Hepatocyte (in vitro differentiated cells): Measurements from ENCODE around the gene FAM90A1.
"Not testable (repeated sequence)": the region's sequence is repeated elsewhere in the genome, so short reads cannot be mapped to it uniquely, and the experiment has no call there.

ENCODE experiments used
- EZH2 ChIP-seq: fragments of 200-600 bp; sonication (generic); IDR thresholded peaks from 2 replicates; pipeline ENCODE4 v1.6.1; 2016; ENCODE audit warnings: antibody characterized with exemption, mild to moderate bottlenecking, borderline replicate concordance
- EZH2phosphoT487 ChIP-seq: fragments of 200-600 bp; sonication (generic); IDR thresholded peaks from one replicate; pipeline ENCODE4 v1.6.1; 2018; ENCODE audit warnings: antibody characterized with exemption, mild to moderate bottlenecking, low read depth, moderate library complexity; ENCODE audit not compliant: unreplicated experiment, severe bottlenecking
- TF ChIP-seq, protein P1 (sequence below): fragments of 200-600 bp; sonication (generic); IDR thresholded peaks from 2 replicates; pipeline ENCODE4 v1.5.1; 2016; ENCODE audit warnings: antibody characterized with exemption, mild to moderate bottlenecking; ENCODE audit not compliant: poor library complexity

DNA sequence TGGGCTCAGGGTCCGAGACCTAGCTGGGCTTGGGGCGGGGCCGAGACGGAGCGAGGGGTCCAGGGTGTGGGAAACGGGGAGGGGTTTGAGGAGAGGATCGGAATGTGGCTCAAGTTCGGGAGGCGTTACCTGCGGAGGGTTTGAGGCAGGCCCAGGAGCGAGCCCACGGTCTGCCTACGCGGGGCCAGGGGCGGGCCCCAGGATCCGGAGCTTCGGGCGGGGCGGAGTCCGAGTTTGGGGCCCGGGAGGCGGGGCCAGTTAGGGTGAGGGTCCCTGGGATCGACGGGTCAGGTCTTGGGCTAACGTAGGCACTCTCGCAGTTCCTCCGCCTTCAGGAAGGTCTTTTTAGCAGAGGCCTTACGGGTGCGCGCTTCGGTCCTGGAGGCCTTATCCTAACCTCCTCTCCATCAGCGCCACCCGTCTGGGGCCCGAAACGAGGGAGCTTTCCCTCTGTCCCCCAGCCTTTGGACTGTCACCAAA, 16.3 kb upstream of the FAM90A1 start:
- TF ChIP-seq, protein P1, sequence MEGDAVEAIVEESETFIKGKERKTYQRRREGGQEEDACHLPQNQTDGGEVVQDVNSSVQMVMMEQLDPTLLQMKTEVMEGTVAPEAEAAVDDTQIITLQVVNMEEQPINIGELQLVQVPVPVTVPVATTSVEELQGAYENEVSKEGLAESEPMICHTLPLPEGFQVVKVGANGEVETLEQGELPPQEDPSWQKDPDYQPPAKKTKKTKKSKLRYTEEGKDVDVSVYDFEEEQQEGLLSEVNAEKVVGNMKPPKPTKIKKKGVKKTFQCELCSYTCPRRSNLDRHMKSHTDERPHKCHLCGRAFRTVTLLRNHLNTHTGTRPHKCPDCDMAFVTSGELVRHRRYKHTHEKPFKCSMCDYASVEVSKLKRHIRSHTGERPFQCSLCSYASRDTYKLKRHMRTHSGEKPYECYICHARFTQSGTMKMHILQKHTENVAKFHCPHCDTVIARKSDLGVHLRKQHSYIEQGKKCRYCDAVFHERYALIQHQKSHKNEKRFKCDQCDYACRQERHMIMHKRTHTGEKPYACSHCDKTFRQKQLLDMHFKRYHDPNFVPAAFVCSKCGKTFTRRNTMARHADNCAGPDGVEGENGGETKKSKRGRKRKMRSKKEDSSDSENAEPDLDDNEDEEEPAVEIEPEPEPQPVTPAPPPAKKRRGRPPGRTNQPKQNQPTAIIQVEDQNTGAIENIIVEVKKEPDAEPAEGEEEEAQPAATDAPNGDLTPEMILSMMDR, result not testable (repeated sequence)
- TF ChIP-seq EZH2, EZH2phosphoT487: not testable (repeated sequence)
